WTC11 (cell line): ENCODE results near the gene GPRC5B. TPM values are rescaled to one million over a fixed set of nuclear protein-coding genes. Genes with fewer than 3 reads are reported as not detected.

ENCODE experiments used
- ATAC-seq: fragments of 200-7000 bp; cut with Tn5 transposase; 2 replicates; pipeline ENCODE4 v1.10.0; 2021; ENCODE audit warnings: mild to moderate bottlenecking, moderate library complexity
- CTCF ChIA-PET: fragments of 300-600 bp; sonication (Branson Sonifier 250); formaldehyde crosslinking; loops from one replicate; lab custom pipeline; 2021; ENCODE audit warnings: antibody characterized with exemption; lab: Charles Lee
- POLR2A ChIA-PET: fragments of 350-600 bp; sonication (Branson Sonifier 250); formaldehyde crosslinking; loops from one replicate; lab custom pipeline; 2021; ENCODE audit warnings: antibody characterized with exemption; lab: Charles Lee
- DNase-seq: peaks from one replicate; pipeline ENCODE4 v3.0.0; 2021; ENCODE audit warnings: low spot score
- H3K27ac Mint-ChIP-seq: 2 replicates; pipeline ENCODE4 v1.8.0; 2021; ENCODE audit warnings: mixed read lengths
- H3K27me3 Mint-ChIP-seq: 2 replicates; pipeline ENCODE4 v1.8.0; 2021; ENCODE audit warnings: low read depth, mild to moderate bottlenecking, moderate library complexity, mixed read lengths
- H3K36me3 Mint-ChIP-seq: 2 replicates; pipeline ENCODE4 v1.8.0; 2021; ENCODE audit warnings: mixed read lengths
- H3K4me1 Mint-ChIP-seq: 2 replicates; pipeline ENCODE4 v1.8.0; 2022; ENCODE audit warnings: mixed read lengths
- H3K4me3 Mint-ChIP-seq: 2 replicates; pipeline ENCODE4 v1.8.0; 2021; ENCODE audit warnings: mild to moderate bottlenecking, moderate library complexity, mixed read lengths
- H3K9me3 Mint-ChIP-seq: 2 replicates; pipeline ENCODE4 v1.8.0; 2021; ENCODE audit warnings: mixed read lengths
- CTCF ChIP-seq: fragments of 200-600 bp; IDR thresholded peaks from 2 replicates; pipeline ENCODE4 v1.8.0; 2022; ENCODE audit warnings: antibody characterized with exemption
- E2F5 ChIP-seq: sonication (generic); formaldehyde crosslinking; IDR thresholded peaks from 2 replicates; pipeline ENCODE4 v1.8.1; 2022; ENCODE audit warnings: mild to moderate bottlenecking, moderate library complexity, missing genetic modification reagents
- ERG ChIP-seq: fragments of 250-450 bp; sonication (Bioruptor Pico); IDR thresholded peaks from 2 replicates; pipeline ENCODE4 v1.8.0; 2021; ENCODE audit warnings: mild to moderate bottlenecking
- FOXK1 ChIP-seq: sonication (generic); formaldehyde crosslinking; IDR thresholded peaks from 2 replicates; pipeline ENCODE4 v1.8.0; 2022; ENCODE audit warnings: mild to moderate bottlenecking, moderate library complexity, missing genetic modification reagents
- FOXP1 ChIP-seq: sonication (generic); formaldehyde crosslinking; IDR thresholded peaks from 2 replicates; pipeline ENCODE4 v1.8.0; 2022; ENCODE audit warnings: missing genetic modification reagents, mild to moderate bottlenecking, moderate library complexity, borderline replicate concordance
- GABPB1 ChIP-seq: sonication (generic); formaldehyde crosslinking; IDR thresholded peaks from 2 replicates; pipeline ENCODE4 v1.8.1; 2023; ENCODE audit warnings: mild to moderate bottlenecking, missing genetic modification reagents
- KAT7 ChIP-seq: sonication (generic); formaldehyde crosslinking; IDR thresholded peaks from 2 replicates; pipeline ENCODE4 v1.8.1; 2023; ENCODE audit warnings: missing genetic modification reagents, mild to moderate bottlenecking, borderline replicate concordance
- MAX ChIP-seq: sonication (generic); formaldehyde crosslinking; IDR thresholded peaks from 2 replicates; pipeline ENCODE4 v1.8.0; 2022; ENCODE audit warnings: mild to moderate bottlenecking, missing genetic modification reagents
- MYBL2 ChIP-seq: sonication (generic); formaldehyde crosslinking; IDR thresholded peaks from 2 replicates; pipeline ENCODE4 v1.8.1; 2023; ENCODE audit warnings: mild to moderate bottlenecking, moderate library complexity, missing genetic modification reagents
- NR3C1 ChIP-seq: sonication (generic); formaldehyde crosslinking; conservative IDR thresholded peaks from 2 replicates; pipeline ENCODE4 v1.8.1; 2023; ENCODE audit warnings: low read depth, mild to moderate bottlenecking, missing genetic modification reagents
- SMAD3 ChIP-seq: sonication (generic); formaldehyde crosslinking; IDR thresholded peaks from 2 replicates; pipeline ENCODE4 v1.8.0; 2022; ENCODE audit warnings: missing genetic modification reagents, mild to moderate bottlenecking, borderline replicate concordance
- STAT6 ChIP-seq: sonication (generic); formaldehyde crosslinking; conservative IDR thresholded peaks from 2 replicates; pipeline ENCODE4 v1.8.1; 2023; ENCODE audit warnings: mild to moderate bottlenecking, low read depth, missing genetic modification reagents, moderate library complexity
- TCF7 ChIP-seq: sonication (generic); formaldehyde crosslinking; IDR thresholded peaks from 2 replicates; pipeline ENCODE4 v1.8.0; 2022; ENCODE audit warnings: mild to moderate bottlenecking, low read depth, missing genetic modification reagents, moderate library complexity
- TEAD4 ChIP-seq: sonication (generic); formaldehyde crosslinking; IDR thresholded peaks from 2 replicates; pipeline ENCODE4 v1.8.0; 2022; ENCODE audit warnings: mild to moderate bottlenecking, missing genetic modification reagents
- ZNF138 ChIP-seq: sonication (generic); formaldehyde crosslinking; conservative IDR thresholded peaks from 2 replicates; pipeline ENCODE4 v1.8.1; 2022; ENCODE audit warnings: mild to moderate bottlenecking, moderate library complexity, missing genetic modification reagents
- ZNF232 ChIP-seq: sonication (generic); formaldehyde crosslinking; IDR thresholded peaks from 2 replicates; pipeline ENCODE4 v1.8.0; 2022; ENCODE audit warnings: mild to moderate bottlenecking, missing genetic modification reagents
- ZNF416 ChIP-seq: fragments of 250-450 bp; sonication (Bioruptor Pico); IDR thresholded peaks from 2 replicates; pipeline ENCODE4 v1.9.0; 2021; ENCODE audit warnings: mild to moderate bottlenecking, inconsistent platforms
- ZNF512 ChIP-seq: sonication (generic); formaldehyde crosslinking; IDR thresholded peaks from 2 replicates; pipeline ENCODE4 v1.8.1; 2022; ENCODE audit warnings: missing genetic modification reagents, borderline replicate concordance
- ZNF532 ChIP-seq: fragments of 250-450 bp; sonication (Bioruptor Pico); IDR thresholded peaks from 2 replicates; pipeline ENCODE4 v1.9.0; 2021; ENCODE audit warnings: mild to moderate bottlenecking, borderline replicate concordance
- total RNA-seq: library from RNA; stranded (reverse); gene quantifications from 3 replicates; pipeline ENCODE4 v1.2.3, GENCODE V29; 2021

Gene GPRC5B
- total RNA-seq, 1 experiment from 2014 or later: 104 TPM

- ChIA-PET POLR2A (interaction anchor here (0.7 kb wide), 1 partner anchor 206 kb away, joined by 3 read pairs; no protein-coding TSS in a partner anchor), CTCF (interaction anchor here (0.6 to 2.2 kb wide), 12 partner anchors 10 to 498 kb away, joined by 3 to 16 read pairs (median 4); partner anchors contain the start of gene VPS35L)
- H3K4me3 Mint-ChIP-seq: peak overlapping the region; percentile 74
- peak; percentile 8 for ATAC-seq
- H3K4me1 Mint-ChIP-seq: peaks cover 31% of the 10 kb centered on the region
- H3K9me3 Mint-ChIP-seq: peaks cover 6% of the 10 kb centered on the region
- TF ChIP-seq ERG (CRISPR knock-in tag): no peak
- TF ChIP-seq ZNF232 (CRISPR knock-in tag): 0 out of 2 replicates have a peak, but pooled peaks have one; percentile 31
- TF ChIP-seq GABPB1 (CRISPR knock-in tag): peak; percentile 68; the same call in 1 of the 2 replicates
- no peak for TF ChIP-seq TCF7
- peak; percentile 67; the same call in 1 of the 2 replicates for TF ChIP-seq FOXK1 (CRISPR knock-in tag)
- TF ChIP-seq MAX (CRISPR knock-in tag): peak; percentile 71; the same call in 1 of the 2 replicates
- TF ChIP-seq STAT6 (CRISPR knock-in tag): no peak
- TF ChIP-seq FOXP1 (CRISPR knock-in tag): no peak
- TF ChIP-seq ZNF512 (CRISPR knock-in tag): no peak
- no peak for TF ChIP-seq MYBL2 (CRISPR knock-in tag)
- TF ChIP-seq TEAD4 (CRISPR knock-in tag): no peak
- 0 out of 2 replicates have a peak, but pooled peaks have one; percentile 11 for TF ChIP-seq ZNF138
- TF ChIP-seq SMAD3 (CRISPR knock-in tag): 0 out of 2 replicates have a peak, but pooled peaks have one; percentile 36
- no peak for TF ChIP-seq ZNF532 (CRISPR knock-in tag)
- no peak for TF ChIP-seq ZNF416
- TF ChIP-seq KAT7 (CRISPR knock-in tag): no peak
- peak; percentile 97 for TF ChIP-seq CTCF
- peak; percentile 77; the same call in 1 of the 2 replicates for TF ChIP-seq E2F5 (CRISPR knock-in tag)
- TF ChIP-seq NR3C1 (CRISPR knock-in tag): no peak
- H3K27ac Mint-ChIP-seq: no peak overlapping the region; the same call in 1 of the 2 replicates
- H3K36me3 Mint-ChIP-seq: peaks cover 4% of the 10 kb centered on the region; the same call in 1 of the 2 replicates
- H3K27me3 Mint-ChIP-seq: peaks cover 19% of the 10 kb centered on the region
- peak; percentile 87 for DNase-seq
Observed at GRCh38 chr16:19886073-19886941, 1.7 kb upstream of the GPRC5B start.
